Left renal pelvis (tissue), 4 donors: ENCODE measurements around the gene SAC3D1. TPM values are rescaled to one million over a fixed set of nuclear protein-coding genes. Genes with fewer than 3 reads are reported as not detected.
"Not testable (repeated sequence)": the region's sequence is repeated elsewhere in the genome, so short reads cannot be mapped to it uniquely, and the experiment has no call there.

Experiments
- DNase-seq, 4 donors: peaks; one replicate each; pipeline ENCODE4 v3.0.0-alpha.2; 2013; ENCODE audit warnings: low read depth in 4 of 4, low spot score in 3 of 4
- polyA plus RNA-seq, 4 donors: library from polyadenylated mRNA; unstranded; fragments of 120-200 nt; gene quantifications; one replicate each; pipeline ENCODE4 v1.2.1, GENCODE V29; 2013; ENCODE audit not compliant: insufficient read length in 4 of 4

Gene SAC3D1
- polyA plus RNA-seq, 4 donors, result 10.6 to 19.5 (median 11.3) TPM

DNA sequence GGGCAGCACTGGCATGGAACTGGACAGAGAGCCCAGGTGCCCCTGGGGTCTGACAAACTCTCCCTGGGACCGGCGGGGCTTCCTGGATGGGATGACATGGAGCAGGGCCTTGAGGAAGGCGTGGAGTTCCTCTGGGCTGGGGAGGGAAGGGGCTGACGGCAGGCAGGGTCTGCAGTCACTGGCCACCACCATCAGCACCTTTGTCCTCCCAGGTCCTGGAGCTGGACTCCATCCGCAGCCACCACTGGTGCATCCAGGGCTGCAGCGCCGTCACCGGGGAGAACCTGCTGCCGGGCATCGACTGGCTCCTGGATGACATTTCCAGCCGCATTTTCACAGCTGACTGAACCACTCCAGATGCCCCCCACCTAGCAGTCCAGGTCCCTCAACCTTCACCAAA, 19.5 kb upstream of the SAC3D1 start:
- DNase-seq, result no peak

DNA sequence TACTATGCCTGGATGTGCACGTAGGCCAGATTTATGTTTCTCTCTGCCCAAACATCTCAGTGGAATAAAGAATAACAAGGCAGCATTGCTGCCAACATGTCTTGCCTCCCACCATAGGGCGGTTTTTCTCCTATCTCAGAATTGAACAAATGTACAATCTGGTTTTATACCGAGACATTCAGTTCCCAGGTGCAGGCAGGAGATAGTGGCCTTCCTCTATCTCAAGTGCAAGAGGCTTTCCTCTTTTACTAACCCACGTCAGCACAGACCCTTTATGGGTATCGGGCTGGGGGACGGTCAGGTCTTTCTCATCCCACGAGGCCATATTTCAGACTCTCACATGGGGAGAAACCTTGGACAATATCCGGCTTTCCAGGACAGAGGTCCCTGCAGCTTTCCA, 17.5 kb upstream of the SAC3D1 start:
- DNase-seq, result not testable (repeated sequence)

DNA sequence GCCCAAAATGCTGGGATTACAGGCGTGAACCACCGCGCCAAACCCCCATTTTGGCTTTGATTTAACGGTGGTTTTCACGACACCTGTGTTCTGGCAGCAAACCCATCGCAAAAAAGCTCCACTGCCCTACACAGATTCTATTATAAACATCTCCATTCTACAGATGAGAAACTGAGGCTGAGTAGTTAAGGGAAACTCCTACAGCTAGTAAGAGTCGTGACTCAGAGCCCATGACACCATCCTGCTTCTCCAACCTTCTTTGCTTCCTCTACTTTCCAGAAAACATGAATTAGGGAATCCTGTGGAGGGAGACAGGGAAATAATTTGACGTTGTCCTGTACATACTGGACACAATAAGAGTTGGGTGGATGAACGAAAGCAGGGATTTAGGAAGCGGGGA, 14.2 kb upstream of the SAC3D1 start:
- DNase-seq, result no peak

DNA sequence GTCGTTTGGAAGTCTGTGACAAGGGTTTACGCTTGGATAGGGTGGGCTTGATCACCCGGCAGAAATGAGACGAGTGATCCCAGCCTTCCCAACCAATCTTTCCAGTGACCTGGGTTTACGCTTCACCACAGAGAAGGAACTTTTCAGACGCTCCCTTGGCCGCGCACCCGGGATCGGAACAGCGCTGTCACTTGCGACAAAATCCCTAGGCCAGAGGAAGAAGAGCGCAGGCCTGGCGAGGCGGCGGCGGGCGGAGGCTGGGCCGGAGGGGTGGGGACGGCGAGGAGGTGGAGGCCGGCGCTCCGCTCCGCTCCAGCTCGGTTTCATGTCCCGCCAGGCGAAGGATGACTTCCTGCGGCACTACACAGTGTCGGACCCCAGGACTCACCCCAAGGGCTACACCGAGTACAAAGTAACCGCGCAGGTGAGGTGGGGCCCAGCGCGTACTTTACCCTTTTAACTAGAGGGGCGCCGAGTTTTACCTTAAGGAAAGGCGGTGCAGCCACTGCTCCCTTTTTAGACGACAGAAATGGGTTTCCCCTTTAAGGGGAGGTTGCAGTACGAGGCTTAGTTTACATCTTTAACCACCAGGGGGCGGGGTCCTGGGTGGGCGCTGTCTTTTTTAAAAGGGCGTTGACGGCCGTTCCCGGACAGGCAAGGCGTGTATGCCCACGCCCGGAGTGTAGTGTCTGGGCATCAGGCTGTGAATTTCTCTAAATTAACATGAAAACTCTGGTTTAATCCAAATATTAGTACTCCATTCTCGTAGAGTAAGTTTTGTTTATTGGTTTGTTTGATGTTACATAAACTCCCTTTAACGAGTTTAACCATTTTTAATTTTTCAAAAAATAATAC, 13.6 kb upstream of the SAC3D1 start, which contains the start of gene SNX15:
Gene SNX15, plus strand, starts transcription at position 227 of the 855 bp plus-strand sequence. Its CDS starts 99 bp downstream, at position 326.
- DNase-seq, result peak; percentile 93 to 96 (median 96)

DNA sequence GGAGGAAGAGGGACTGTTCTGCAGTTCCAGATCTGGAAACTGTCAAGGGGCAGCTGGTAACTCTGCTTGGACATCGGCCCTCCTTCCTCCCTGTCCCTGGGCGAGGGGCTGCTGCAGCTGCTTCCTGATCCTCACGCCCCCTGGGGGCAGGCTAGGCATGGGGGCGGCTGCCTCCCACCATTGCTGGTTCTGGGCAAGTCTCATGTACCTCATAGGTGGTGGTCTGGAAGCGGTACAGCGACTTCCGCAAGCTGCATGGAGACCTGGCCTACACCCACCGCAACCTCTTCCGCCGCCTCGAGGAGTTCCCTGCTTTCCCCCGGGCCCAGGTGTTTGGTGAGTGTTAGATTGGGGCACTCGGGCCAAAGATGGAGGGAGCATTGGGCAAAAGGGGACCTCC, 8.8 kb upstream of the SAC3D1 start:
- no peak for DNase-seq

DNA sequence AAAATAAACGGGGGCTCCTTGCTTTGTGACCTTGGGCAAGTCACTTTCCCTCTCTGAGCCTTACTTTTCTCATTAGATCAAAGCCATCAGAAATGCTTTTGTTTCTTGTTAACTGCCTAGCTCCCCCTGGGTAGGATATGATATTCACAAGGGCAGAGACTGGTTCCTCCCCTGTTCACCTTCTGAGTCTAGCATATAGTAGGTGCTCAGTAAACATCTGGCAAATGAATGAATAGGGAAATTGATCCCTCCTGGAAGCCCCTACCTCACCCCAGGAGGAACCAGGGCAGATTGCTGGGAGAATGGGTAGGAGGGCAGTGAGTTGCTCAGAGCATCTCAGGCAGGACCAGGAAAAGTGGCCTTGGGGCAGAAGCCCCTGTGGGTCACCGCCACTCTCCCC, 6.6 kb upstream of the SAC3D1 start:
- no peak for DNase-seq

DNA sequence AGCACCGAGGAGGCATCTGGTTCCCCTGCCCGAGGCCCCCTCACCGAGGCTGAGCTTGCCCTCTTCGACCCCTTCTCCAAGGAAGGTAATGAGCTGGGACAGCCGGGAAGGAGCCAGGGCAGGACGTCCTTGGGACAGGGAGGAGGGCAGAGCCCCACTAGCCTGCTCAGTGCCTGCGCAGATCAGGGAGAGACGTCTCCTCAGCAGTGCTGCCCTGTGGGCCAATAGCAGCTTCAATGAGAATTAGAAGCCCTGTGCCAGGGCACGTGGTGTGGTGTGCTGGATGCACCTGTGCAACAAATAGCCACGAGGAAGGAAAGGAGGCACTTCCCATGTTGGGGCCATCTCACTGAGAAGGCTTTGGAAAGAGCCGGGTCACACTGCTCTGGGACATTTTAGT, 5.4 kb upstream of the SAC3D1 start:
- DNase-seq, result no peak

DNA sequence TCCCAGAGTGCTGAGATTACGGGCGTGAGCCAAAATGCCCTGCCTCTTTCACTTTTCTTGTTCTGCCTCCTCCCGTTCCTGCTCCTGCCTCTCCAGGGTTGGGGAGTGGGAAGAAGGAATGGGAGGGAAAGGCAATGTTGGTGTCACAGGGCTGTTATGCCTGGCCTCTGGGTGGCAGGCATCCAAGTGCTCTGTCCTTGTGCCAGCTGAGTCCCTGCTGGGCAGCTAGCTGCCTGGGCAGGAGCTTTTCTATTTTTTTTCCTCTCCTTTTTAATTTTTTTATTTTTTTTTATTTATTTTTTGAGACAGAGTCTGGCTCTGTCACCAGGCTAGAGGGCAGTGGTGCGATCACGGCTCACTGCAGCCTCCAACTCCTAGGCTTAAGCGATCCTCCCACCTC, 4.1 kb upstream of the SAC3D1 start:
- no peak for DNase-seq

DNA sequence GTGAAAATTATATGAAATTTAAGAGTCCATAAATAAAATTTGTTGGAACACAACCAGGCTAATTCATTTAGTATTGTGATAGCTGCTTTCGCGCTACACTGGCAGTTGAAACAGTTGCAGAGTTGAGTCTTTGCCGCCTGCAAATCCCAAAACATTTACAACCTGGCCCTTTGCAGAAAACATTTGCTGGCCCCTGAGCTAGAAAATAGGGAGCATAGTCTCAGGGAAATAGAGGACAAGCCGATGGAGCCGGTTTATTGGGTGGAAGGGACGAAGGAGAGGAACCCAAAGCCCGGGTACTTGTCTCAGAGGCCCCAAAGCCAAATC, 527 bp upstream of the SAC3D1 start:
- DNase-seq, result no peak

DNA sequence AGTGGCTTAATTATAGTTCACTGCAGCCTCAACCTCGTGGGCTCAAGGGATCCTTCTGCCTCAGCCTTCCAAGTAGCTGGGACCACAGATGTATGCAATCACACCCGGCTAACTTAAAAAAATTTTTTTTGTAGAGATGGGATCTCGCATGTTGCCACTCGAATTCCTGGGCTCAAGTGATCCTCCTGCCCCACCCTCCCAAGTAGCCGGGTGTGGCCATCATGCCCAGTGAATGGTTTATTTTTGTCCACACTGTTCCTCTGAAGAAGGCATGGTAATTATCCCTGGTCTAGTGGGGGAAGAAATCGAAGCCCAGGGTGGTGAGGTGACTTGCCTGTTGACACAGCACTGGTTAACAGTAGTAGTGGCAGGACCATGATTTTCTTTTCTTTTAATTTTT, 1.9 kb downstream of the SAC3D1 start:
- no peak for DNase-seq

DNA sequence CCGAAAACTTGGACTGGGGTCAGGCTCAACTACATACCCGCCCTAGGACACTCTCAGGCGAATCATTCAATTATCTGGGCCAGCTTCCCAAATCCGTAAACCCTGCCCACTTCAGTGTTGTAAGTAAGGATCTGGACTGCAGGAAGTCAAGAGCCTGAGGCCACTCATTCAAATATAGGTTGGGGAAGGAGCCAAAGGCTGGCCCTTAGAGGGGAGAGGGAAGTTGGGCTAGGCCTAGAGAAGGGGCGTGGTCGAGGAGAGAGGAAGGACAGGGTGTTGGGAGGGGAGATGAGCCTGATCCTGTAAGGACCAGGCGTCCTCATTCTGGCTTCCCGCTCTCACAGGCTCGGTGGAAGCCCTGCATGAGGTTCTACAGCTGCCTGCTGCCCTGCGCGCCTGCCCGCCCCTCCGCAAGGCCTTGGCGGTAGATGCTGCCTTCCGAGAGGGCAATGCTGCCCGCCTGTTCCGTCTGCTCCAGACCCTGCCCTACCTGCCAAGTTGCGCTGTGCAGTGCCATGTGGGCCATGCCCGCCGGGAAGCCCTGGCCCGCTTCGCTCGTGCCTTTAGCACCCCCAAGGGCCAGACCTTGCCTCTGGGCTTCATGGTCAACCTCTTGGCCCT, 3.0 kb downstream of the SAC3D1 start:
- DNase-seq, result no peak

DNA sequence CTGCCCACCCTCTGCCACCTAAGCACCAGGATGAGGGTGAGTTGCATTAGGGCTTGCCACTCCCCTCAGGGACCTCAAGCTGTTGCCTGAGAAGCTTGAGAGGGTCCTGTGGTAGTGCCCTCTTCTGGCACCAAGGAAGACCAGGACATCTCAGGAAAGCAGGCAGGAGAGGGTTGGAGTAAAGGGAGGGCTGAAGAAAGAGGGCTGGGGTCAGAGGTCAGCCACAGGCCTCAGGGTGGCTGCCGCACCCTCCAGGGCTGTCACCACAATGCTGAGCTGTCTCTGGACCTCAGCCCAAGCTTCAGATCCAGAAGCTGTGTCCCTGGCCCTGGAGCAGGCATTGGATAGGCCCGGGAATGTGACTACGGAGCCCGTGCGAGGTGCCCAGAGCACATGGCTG, 4.1 kb downstream of the SAC3D1 start:
- DNase-seq, result no peak

DNA sequence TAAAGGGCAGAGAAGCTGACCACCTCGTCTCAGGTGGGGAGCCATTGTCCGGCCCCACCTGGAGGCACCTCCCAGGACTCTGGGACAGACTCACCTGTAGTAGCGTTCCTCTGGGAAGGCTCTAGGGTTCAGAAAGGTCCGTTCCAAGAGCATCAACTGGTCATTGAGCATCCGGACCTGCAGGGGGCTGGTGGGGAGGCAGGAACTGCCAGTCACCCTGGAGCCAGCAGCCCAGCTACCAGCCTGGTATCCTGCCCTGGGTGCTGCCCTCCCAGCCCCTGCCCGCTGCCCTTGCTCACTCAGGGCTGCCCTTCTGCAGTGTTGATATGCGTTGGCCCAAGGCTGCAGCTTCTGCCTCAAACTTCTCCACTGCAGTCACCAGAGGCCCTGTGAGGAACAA, 4.7 kb downstream of the SAC3D1 start:
- DNase-seq, result no peak

DNA sequence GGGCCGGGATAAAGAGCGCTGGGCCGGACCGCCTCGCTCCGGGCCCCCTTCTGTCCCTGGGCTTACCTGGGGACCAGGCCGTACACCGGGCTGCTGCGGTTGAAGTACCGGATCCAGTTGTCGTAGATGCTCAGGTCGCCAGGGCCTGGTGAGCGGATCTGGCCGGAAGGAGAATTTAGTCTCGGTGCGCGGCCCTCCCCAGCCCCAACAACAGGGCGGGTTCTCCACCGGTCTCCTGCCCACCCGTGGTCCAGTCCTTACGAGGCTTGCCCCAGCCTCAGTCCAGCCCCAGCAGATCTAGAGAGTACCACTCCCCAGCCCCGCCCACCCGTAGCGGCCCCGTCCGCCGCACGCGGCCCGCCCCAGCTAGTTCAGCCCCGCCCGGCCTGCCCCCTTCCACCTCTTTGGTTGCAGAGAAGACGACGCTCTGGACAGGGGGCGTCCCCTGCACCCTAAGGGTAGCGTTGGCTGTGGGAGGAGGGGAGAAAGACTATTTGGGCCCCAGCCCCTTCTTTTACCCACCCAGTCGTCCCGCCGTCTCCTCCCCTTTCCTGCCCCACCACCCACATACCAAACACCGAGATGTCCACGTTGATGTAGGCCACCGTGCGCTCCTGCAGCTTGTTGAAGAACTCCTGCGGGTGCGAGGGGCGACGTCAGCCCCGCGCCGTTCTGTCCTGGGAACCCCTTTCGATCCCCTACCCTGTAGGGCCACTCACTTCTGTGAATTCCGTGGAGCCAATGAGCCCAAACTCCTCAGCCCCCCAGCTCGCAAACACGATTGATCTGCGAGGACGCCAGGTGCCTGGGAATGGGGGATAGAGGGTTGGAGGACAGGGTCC, 6.8 kb downstream of the SAC3D1 start:
- DNase-seq, result no peak

DNA sequence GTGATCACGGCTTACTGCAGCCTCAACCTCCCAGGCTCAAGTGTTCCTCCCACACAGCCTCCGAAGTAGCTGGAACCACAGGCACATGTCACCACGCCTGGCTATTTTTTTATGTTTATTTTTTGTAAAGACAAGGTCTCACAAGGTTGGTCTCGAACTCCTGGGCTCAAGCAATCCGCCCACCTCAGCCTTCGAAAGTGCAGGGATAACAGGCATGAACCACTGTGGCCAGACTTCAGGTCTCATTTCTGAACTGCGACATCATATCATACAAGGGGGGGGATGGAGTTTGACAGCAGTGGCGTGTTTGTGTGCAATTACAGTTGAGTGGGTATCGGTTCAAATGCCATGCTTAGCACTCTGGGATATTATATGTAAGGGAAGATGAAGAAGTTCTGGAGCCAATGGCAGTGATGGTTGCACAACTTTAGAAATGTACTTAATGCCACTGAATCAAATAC, 10.4 kb downstream of the SAC3D1 start:
- no peak for DNase-seq

DNA sequence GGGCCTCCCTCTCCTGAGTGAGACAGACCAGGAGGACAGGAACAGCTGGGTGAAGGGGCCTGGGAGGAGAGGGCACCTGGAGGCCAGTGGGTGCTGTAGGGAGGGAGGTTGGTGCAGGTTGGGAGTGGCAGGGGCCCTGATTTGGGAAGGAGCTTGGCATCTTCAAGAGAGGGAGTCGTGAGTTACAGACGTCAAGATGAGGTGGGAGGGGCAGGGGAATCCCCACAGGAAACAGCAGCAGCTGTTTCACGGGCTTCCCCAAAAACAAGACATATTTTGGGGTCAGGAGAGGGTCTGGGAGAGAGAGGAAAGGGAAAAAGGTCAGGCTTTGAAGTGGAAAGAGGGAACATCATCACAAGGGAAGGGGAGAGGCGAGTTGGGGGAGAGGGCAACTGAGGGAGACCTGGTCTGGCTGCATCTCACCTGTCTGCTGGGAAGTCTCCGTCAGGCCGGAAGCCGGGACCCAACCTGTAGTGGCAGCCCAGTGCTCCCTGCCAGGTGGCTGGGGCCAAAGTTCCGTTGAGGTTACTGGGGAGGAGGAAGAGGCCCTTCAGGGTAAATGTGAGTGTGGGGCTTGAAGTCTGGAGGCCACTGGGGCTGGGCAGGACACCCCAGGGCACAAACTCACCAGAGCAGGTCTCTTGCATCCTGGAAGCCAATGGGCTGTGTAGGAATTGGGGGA, 13.0 kb downstream of the SAC3D1 start:
- DNase-seq, result no peak

DNA sequence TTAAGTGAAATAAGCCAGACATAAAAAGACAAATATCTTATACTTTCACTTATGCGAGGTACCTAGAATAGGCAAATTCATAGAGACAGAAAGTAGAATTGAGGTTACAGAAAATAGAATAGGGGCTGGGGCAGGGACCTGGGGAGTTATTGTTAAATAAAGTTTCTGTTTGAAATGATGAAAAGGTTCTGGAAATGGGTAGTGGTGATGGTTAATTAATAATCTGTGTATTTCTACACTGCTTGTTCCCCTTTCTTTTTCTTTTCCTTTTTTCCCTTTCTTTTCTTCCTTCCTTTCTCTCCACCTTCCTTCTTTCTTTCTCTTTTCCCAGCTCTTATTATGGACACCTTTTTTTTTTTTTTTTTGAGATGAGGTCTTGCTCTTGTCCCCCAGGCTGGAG, 14.5 kb downstream of the SAC3D1 start:
- DNase-seq, result no peak

DNA sequence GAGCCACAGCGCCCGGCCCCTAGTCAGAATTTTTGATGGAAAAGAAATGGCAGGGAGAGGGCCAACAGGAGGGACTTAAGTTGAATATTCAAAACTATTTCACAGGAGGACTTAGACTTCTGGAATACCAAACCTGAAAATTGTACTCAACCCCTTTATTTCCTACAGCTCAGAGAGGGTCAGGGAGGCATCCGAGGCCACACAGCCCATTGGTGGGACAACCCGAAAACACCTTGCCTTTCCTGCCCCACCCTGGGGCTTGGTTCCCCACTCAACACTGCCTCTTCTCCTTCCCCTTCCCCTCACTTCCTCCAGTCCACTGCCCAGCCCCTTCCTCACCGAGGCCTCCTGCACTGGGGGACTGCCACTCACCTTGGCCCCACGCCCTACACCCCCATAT, 16.0 kb downstream of the SAC3D1 start:
- DNase-seq, result no peak

DNA sequence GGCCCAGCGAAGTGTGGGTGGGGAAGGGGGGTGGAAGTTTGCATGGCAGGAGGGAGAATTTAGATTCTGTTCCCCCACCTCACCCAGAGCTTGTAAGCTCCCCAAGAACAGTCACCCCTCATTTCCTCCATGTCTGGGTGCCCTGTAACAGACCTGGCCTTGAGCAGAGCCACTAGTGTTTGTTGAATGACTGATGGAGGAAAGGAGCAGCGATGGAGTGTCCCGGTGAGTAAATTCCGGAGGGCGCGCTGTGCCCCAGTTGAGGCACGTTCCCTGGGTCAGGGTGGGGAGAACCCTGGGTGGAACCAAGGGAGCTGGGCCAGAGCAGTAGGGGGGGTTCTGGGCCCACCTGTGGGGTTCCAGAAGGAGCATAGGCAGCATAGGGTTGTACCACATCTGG, 16.5 kb downstream of the SAC3D1 start:
- DNase-seq, result no peak

DNA sequence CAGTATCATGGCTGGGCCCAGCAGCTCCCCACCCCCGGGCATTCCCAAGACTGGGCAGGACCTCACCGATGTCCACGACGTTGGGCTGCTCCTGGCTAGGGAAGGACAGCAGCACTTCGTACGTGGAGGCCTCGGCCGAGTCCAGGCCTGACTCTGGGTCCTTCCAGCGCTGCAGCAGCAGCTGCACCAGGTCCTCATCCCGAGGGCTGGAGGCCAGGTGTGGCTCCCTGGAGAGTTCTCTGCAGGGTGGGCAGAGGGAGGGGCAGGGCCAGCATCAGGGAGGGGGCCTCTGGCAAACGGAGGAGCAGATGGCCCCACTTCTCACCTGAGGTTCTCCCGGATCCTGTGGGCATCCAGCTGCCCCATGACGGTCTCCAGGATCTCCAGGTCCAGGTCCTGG, 17.0 kb downstream of the SAC3D1 start:
- DNase-seq, result no peak
